Stimulated activated CD8-positive, alpha-beta memory T cell treated with anti-CD3 and anti-CD28 coated beads, Interleukin-12 subunit alpha, Interleukin-12 subunit beta, amount 100 ng/mL, for 24 hours (primary cell): ENCODE results near the gene PLD1.

Experiments
- DNase-seq: peaks from one replicate; pipeline ENCODE4 v3.0.0-alpha.2; 2020; ENCODE audit errors: extremely low read depth

PLD1 gene

DNA sequence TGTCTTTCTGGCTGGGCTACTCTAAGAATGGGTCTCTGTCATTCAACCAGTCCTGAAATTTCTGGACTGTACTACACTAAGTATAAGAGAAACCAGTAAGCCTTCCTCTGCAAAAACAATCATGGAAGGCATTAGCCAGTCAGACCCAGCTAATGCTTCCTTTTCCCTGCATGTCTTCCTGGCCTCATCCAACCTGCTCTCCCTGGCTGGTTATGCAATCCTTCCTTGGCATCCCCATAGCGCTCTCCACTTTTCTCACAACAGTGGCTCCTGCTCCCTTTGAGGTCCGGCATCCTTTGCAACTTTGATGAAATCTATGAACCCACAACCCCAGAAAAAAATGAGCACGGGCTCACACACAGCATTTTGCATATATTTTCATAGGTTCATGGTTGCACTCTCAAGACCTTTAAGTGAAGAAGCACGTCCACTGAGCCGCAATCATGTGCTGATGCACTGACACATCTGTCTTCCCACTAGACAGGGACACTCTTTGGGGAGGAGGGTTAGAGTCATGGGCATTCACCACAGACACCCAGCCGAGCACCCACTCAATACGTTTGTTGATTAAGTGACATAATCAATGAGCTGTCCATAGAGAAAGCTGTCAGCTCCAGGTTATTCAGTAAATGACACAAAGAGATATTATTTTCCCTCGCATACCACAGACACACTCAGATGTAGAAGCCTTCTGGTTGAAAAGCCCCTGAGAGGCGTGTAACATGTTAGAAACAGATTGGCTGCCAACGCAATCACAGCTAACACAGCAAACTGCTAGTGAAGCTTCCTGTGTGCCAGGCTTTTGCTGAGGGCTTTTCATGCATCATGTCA, 66.7 kb downstream of the PLD1 start:
- no peak for DNase-seq

DNA sequence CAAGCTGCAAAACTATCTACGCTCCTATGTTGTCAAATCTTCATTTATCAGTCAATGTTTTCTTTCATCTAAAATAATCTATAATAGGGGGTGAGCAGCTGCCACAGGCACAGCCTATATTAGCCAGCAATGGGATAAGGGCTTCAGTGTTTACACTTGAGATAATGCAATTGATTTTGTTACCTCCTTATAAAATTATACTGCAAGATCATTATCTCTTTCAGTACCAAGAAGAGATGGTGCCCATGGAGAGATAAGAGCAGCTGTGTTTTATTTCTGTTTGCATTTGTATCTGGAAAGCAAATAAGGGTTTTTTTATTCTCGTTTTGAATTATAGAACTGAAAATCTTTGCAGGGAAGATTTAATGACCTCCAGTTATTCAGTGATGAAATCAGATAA, 68.9 kb downstream of the PLD1 start:
- no peak for DNase-seq

DNA sequence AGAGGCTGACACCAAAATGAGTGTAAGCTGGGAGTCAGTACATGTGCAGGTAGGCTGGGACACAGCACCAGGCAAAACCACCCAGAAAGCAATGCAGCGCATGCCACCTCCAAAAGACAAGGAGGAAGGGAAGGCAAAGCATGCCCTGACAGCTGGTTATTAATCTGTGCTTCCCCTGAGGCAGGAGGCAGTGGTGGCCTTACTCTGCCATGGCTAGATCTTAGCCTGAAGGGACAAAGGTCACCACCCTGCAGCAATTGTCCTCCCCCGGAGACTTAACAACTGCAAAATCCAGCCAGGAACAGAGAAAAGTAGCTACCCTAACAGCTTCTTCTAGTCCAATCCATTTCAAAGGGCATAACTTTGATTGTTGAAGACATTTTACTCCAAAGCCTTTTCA, 73.7 kb downstream of the PLD1 start:
- DNase-seq, result no peak

DNA sequence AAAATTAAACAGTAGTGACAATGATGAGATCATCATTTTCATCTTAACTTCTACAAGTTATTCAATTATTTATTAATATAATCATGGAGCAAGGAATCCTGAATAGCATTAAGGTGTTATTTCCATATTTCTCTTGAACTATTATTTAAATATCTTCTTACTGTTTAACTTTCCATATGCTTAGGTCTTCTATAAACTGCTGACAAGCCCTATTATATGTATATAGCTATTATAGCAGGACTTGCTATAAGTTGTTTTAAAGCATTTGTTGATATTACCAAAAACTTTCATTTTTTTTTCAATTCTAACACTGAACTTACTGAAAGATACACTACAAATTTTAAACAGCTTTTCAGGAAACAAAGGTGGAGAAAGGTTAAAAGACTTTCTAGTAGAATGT, 76.7 kb downstream of the PLD1 start:
- no peak for DNase-seq

DNA sequence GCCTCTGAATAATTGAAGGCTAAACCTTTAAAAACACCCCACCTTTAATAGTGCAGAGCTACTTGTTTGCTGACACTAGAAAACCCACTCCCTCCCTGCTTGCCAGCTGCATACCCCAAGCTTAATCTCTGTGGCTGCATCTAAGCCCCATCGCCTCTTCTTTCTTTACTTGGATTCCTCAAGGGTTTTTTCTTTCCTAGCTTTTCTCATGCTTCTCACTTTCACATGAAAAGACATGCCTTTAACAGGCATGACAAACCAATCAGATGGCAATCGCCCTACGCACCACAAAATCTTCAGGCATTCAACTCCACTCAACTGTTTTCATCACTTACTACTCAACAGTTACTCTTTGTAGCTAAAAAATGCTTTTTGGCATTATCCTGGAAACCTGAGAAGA, 77.5 kb downstream of the PLD1 start:
- DNase-seq, result no peak

DNA sequence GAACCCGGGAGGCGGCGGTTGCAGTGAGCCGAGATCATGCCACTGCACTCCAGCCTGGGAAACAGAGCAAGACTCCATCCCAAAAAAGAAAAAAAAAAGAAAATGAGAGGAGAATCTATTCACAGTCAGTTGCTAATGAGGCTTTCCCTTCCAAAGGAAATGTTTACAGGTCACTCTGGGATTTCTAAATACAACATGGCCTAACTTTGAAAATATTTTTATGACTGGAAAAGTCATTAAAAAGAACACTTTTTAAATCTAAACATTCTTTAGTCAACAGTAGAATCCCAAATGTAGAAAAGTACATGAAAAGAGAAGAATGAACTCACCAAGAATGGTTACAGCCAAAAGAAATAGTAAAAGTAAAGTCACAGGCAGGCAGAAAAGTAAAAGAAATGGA, 78.6 kb downstream of the PLD1 start:
- no peak for DNase-seq

DNA sequence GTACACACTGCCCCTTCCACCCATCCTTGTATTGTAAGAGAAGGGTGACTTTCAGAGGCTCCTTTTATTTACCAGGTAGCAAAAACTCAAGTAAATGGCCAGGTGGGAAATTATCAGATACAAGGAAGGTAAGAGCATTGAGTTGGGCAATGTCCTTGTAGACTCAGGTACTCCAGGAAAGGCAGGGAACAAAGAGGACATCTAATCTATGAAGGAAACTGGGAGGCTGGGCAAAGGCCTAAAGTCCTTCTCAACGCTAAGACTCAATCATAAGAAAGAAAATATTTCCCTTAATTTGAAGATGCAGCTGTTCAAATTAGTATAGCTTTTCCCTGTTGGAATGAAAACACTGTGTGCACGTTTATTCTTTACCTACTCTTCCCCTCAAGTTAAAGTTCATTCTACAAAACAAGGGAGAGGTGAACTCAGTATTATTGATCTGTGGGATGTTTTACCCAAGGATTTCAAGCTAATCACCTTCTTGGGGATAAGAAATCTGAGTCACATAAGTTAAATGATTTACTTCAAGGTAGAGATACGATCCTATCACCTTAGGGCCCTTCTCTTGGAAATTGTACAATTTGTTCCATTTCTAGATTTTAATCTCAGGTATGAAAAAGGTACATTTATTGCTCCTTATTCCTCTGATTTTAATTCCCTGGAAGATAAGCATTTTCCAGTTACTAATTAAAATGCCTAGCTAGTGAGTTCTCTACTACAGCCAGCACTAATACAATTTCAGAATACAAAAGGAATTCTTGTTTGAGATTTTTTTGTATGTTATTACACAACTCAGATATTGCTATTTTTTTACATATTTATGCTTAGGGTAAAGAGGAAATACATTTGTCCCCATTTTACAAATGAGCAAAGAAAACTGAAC, 80.6 kb downstream of the PLD1 start:
- no peak for DNase-seq

DNA sequence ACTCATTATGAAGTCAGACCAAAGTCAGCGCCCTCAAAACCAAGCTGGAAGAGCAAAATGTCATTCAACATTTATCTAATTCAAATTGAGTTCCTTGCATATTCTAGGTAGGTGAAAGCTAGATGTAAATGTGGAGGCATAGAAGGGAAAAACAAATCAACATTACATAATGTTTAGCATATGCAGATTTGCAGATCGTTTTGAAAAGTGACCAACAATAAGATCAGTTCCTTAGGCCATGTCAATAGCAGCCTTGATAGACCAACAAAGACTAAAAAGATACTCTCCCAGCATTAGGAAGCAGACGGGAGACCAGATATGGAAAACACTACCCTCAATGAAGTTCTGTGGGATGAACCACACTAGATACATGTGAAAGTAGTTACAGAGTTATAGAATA, 83.0 kb downstream of the PLD1 start:
- no peak for DNase-seq

DNA sequence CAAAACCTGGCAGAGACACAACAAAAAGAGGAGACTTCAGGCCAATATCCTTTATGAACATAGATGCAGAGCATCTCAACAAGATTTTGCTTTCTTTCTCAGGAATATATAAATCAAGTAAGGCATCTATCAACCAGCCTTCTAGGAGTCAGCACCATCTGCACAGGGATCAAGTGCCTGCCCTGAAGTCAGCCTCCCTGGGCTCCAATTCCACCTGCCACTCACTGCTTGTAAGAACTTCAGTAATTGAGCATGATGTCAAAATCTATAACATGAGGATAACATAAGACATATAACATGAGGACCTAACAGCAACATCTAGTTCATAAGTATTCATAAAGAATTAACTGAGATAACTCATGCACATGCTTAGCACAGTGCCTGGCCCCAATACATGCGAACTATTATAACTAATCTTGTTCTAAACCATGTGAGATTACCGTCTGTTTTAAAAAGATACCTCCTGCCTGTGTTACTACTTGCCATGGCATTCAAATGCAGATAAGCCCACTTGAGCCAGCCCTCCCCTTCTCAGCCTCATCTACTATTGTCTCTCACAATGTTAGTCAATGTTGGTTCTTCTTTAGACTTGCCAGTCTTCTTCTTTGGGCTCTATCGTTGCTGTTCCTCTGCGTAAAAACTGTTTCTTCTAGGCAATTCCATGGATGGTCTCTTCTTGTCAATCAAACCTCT, 91.6 kb downstream of the PLD1 start:
- no peak for DNase-seq

DNA sequence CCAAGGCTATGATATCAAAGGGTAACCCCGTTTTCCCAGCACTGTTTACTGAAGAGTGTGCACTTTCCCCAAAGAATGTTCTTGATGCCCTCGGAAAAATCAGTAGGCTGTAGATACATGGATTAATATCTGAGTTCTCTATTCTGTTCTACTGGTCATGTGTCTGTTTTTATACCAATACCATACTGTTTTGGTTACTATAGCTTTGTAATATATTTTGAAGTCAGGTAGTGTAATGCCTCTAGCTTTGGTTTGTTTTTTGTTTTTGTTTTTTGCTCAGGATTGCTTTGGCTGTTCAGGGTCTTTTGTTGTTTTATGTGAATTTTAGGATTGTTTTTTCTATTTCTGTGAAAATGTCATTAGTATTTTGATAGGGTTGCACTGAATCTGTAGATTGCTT, 95.1 kb downstream of the PLD1 start:
- DNase-seq, result no peak

DNA sequence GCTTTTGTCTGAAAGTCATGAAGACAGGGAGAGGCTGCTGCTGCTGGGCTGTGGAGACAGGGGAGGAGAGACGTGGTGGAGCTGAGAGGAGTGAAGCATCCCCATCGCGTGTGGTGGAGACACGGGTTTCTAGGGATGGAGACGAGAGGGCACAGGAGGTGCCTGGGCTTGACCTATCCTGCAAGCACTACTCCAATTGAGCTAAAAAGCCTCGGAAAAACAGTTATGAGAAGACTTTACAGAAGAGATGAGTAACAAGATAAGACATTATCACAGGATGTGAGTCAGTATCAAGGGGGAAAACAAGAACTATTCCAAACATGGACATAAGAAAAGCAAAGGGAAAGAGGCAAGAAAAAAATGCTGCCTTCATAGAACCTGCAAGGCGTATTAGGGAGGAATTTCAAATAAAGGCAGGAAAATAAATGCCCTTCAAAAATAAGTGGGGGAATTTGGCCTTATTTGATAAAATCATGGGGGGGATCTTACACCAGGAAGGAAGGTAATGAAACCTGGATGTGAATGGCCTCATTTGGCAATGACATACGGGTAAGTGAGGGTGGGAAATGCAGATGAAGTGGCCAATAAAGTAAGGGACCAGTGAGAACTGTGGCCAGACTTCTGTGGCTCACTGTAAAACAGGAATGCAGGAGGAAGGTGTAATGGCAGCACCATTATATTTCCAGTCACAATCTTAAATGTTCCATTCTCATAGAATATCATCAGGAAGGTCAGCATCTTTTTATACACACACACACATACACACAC, 97.9 kb downstream of the PLD1 start:
- no peak for DNase-seq

DNA sequence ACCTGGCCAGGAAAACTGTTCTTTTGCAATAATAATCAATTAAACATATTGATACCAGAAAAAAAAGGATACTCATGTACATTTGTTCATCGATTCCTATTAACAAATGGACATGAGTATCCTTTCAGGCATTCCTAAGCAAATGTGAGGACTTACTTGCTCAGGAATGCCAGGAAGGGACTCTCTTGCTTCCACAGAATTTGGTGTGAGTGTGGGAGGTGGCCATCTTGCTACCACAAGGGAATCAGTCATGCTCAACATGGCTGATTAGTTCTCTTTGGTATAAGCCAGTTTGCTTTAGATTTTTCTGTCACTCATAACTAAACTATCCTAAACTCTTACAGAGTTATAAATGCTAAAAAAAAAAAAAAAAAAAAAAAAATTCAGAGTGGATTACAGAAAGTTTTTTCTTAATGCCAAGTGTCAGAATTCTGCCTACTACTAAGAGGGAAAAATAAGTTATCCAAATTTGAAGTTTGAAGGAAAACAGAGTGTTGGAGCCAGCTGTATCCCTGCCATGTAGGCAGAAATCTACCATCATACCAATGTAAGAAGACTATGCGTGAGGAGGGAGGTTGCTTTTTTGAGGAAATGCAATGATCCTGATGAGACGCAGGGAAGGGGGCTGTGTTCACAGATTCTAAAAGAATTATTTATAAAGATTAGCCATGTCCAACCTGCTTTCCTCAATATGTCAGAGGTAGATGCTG, 98.7 kb downstream of the PLD1 start:
- no peak for DNase-seq

DNA sequence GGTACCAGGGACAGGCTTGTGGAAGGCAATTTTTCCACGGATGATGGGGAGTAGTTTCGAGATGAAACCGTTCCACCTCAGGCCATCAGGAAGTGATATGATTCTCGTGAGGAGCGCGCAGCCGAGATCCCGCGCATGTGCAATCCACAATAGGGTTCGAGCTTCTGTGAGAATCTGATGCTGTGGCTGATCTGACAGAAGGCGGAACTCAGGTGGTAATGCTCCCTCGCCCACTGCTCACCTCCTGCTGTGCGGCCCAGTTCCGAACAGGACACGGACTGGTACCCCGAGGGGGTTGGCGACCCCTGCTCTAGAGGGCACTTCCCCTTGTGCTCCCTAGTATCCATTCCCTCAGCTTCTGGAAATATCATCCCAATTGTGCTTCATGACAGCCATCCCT, 99.9 kb downstream of the PLD1 start:
- no peak for DNase-seq

DNA sequence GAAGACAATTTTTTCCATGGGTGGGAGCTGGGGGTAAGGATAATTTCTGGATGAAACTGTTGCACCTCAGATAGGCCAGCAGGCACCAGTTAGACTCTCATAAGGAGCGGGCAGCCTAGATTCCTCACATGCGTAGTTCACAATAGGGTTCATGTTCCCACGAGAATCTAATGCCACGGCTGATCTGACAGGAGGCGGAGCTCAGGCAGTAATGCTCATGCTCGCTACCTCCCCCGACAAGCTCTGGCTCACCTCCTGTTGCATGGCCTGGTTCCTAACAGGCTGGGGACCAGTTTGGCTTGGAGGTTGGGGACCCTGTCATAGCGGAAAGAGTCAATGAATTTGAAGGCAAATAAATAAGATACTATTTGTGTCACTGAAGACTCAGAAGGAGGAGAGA, 105.5 kb downstream of the PLD1 start:
- DNase-seq, result no peak

DNA sequence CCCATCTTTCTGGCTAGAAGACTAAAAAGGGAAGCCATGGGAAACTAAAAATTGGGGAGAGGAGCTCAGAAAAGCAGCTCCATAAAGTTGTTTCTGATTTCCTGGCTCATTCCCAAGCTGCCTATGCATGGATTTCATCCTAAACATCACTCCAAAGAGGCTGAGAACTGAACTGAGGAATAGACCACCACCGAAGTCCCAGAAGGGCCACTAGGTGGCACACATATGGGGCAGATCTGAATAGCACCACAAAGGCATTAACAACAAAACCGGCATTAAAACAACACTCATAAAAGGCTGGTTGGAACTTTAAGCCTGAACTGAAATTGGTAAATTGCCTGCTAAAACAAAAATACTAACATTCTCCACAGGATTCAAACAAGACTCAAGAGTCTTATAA, 106.3 kb downstream of the PLD1 start:
- no peak for DNase-seq

DNA sequence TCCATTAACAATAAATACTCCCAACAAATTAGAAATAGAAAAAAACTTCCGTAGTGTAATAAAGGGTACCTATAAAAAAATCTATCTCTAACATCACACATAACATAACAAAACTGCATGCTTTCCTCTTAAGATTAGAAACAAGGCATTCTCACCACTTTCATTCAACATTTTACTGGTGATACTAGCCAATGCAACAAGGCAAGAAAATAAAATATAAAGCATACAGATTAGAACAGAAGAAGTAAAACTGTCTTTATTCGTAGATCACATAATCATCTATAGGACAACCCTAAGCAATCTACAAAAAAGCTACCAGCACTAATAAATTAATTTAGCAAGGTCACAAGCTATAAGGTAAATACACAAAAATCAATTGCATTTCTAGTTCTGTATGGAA, 107.1 kb downstream of the PLD1 start:
- DNase-seq, result no peak

DNA sequence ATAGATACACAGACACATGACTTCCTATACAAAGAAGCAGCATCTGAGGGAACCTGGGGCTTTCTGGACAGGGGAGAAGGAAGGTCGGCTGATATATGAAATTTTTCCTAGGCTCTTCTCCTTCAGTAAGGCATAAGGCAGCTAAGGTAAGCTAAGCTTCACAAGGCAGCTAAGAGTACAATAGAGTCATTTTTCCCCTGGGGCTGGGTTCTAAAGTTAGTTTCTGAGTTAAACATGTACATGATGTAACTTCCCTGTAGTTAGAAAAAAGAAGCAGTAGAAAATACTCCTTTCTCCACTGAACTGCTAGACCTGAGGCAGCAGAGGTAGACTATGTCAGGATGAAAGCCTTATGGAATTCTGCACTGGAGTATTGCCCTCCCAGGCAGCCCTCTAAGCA, 109.6 kb downstream of the PLD1 start:
- DNase-seq, result no peak

DNA sequence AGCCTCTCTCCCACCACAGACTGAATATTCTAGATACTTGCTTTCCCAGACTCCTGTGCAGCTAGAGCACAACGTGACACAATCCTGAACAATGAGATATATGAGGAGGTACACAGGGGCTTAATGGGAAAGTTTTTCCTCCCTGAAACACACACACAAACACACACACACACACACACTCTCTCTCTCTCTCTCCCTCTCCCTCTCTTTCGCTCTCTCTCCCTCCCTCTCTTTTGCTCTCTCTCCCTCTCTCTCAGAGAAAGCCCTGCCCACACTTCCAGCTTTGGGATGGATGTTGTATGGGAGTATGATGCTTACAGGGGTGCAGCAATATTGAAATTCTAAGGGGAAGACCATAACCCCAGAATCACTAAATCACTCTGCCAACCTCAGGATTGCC, 110.1 kb downstream of the PLD1 start:
- no peak for DNase-seq

DNA sequence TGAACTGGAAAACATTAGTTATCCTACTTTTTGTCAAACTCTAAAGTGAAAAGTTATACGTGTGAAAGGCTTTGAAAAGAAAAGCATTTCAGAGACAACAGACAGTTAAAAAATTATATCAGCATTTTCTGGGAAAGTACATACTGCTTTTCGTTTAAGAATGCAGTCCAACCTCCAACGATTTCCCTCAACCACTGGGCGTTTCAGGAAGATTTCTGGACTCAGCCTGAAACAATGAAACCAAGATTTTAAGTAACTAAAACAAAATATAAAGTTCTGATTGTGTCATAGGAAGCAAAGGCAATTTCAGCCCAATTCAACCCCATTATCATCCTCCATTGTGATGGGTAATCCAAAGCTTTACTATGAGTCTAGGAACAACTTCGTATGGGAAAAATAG, 110.7 kb downstream of the PLD1 start:
- DNase-seq, result no peak

DNA sequence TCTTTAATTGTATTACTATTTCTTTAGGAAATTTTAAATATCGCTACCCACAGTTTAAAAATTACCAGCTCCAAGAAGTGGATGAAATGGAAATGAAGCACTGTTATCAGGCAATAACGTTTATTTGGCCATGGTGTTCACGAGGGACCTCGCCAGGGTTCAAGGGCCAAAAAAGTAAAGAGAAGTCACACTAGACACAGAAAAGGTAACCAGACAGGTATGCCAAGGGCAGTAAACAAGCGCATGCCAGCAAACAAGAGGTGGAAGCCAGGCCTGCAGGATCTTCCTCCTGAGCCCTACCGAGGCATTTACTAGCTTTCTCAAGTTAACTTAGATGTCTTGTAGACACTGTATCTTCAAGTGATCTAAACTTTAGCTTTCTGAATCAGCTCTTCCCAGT, 113.5 kb downstream of the PLD1 start:
- no peak for DNase-seq

DNA sequence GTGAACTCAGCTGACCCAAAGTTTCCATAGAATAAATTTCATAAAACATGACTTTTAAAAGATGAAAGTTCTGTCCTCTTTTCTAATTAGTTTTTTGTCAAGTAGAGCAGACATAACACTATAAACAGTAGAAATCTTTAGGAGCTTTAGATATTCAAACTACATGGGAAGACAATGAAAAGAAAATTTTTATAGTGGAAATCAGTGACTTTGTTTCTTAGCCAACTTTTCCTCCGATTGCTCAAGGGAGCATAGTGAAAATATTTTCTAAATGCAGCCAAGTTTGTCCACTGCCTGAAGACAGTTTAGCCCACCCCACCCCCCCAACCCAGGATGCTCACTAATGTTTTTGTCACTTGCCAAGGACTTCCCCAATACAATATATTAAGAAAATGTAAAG, 114.9 kb downstream of the PLD1 start:
- DNase-seq, result no peak
